Jurkat, Clone E6-1 (cell line): ENCODE measurements around the gene DDX54. TPM values are rescaled to one million over a fixed set of nuclear protein-coding genes. Genes with fewer than 3 reads are reported as not detected.

Source experiments
- DNase-seq: peaks from one replicate; pipeline ENCODE4 v3.0.0-alpha.2; 2011; ENCODE audit warnings: low read depth, low spot score
- H3K4me3 ChIP-seq: 2 replicates; pipeline ENCODE4 v1.5.1; 2011; ENCODE audit warnings: mild to moderate bottlenecking, low read length, control low read depth, moderate library complexity
- polyA plus RNA-seq: library from polyadenylated mRNA; unstranded; fragments of >200 nt; gene quantifications from one replicate; pipeline ENCODE4 v1.2.1, GENCODE V29; 2012; ENCODE audit warnings: missing spikeins; ENCODE audit not compliant: insufficient read length, insufficient read depth

DDX54 gene
- polyA plus RNA-seq: 149 TPM

GRCh38 chr12:113185180-113186032 lies at the start of gene DDX54, which contains the start of gene RITA1:
Gene DDX54 (minus strand): TSS chr12:113185478. CDS start chr12:113185451, 27 bp downstream.
Gene RITA1 (plus strand): TSS chr12:113185721. CDS start chr12:113186747, 1,026 bp downstream.
- DNase-seq: peak; percentile 66
- H3K4me3 ChIP-seq: peak within 1 kb of the TSS; percentile 88

GRCh38 chr12:113234483-113234882 lies 49.2 kb upstream of the DDX54 start:
- DNase-seq: no peak
- H3K4me3 ChIP-seq: no peak overlapping the region

- no peak for DNase-seq
- H3K4me3 ChIP-seq: no peak overlapping the region
Measured at GRCh38 chr12:113233967-113234366, 48.7 kb upstream of the DDX54 start.

- H3K4me3 ChIP-seq: no peak overlapping the region
- no peak for DNase-seq
Measured at GRCh38 chr12:113232840-113233585, 47.7 kb upstream of the DDX54 start.

- H3K4me3 ChIP-seq: no peak overlapping the region
- no peak for DNase-seq
Measured at GRCh38 chr12:113232089-113232839, 47.0 kb upstream of the DDX54 start.

GRCh38 chr12:113231235-113232088 lies 46.2 kb upstream of the DDX54 start:
- H3K4me3 ChIP-seq: no peak overlapping the region
- DNase-seq: no peak

- no peak for DNase-seq
- H3K4me3 ChIP-seq: no peak overlapping the region
Measured at GRCh38 chr12:113230315-113231234, 45.3 kb upstream of the DDX54 start.

GRCh38 chr12:113228394-113229028 lies 43.2 kb upstream of the DDX54 start:
- H3K4me3 ChIP-seq: no peak overlapping the region
- no peak for DNase-seq

- H3K4me3 ChIP-seq: no peak overlapping the region
- DNase-seq: no peak
Measured at GRCh38 chr12:113227686-113228391, 42.6 kb upstream of the DDX54 start.

GRCh38 chr12:113226696-113227568 lies 41.7 kb upstream of the DDX54 start:
- no peak overlapping the region for H3K4me3 ChIP-seq
- DNase-seq: no peak

- no peak for DNase-seq
- H3K4me3 ChIP-seq: no peak overlapping the region
Measured at GRCh38 chr12:113224955-113225354, 39.7 kb upstream of the DDX54 start.

GRCh38 chr12:113222730-113223531 lies 37.7 kb upstream of the DDX54 start:
- H3K4me3 ChIP-seq: peak overlapping the region; percentile 42
- peak; percentile 50 for DNase-seq

GRCh38 chr12:113221997-113222729 lies 36.9 kb upstream of the DDX54 start:
- H3K4me3 ChIP-seq: peak overlapping the region; percentile 80
- no peak for DNase-seq
